Measurements from ENCODE around the gene DIP2B.
A peak's percentile ranks its signal among the peaks of the same experiment; 100 is the strongest.
"Not testable (repeated sequence)": the region's sequence is repeated elsewhere in the genome, so short reads cannot be mapped to it uniquely, and the experiment has no call there.

The DIP2B gene

GRCh38 chr12:50519353-50519752 is 14.6 kb downstream of the DIP2B start:
- DNase-seq: no peak

- DNase-seq: no peak
Measured at GRCh38 chr12:50520416-50521207, 15.8 kb downstream of the DIP2B start.

- DNase-seq: not testable (repeated sequence)
Measured at GRCh38 chr12:50521781-50522180, 17.0 kb downstream of the DIP2B start.

GRCh38 chr12:50523772-50524171 is 19.0 kb downstream of the DIP2B start:
- DNase-seq: no peak

GRCh38 chr12:50524621-50525020 is 19.8 kb downstream of the DIP2B start:
- DNase-seq: no peak

GRCh38 chr12:50525422-50525821 is 20.6 kb downstream of the DIP2B start:
- no peak for DNase-seq

- DNase-seq: no peak
Measured at GRCh38 chr12:50527359-50527726, 22.6 kb downstream of the DIP2B start.

GRCh38 chr12:50528800-50529199 is 24.0 kb downstream of the DIP2B start:
- no peak for DNase-seq

GRCh38 chr12:50529345-50529744 is 24.6 kb downstream of the DIP2B start:
- DNase-seq: no peak

GRCh38 chr12:50530532-50530931 is 25.7 kb downstream of the DIP2B start:
- no peak for DNase-seq

- DNase-seq: no peak
Measured at GRCh38 chr12:50533203-50533584, 28.4 kb downstream of the DIP2B start.

- DNase-seq: no peak
Measured at GRCh38 chr12:50533971-50534370, 29.2 kb downstream of the DIP2B start.

- no peak for DNase-seq
Measured at GRCh38 chr12:50536831-50537537, 32.2 kb downstream of the DIP2B start.

GRCh38 chr12:50537538-50537919 is 32.7 kb downstream of the DIP2B start:
- no peak for DNase-seq

GRCh38 chr12:50538182-50538581 is 33.4 kb downstream of the DIP2B start:
- no peak for DNase-seq

- no peak for DNase-seq
Measured at GRCh38 chr12:50541139-50541538, 36.4 kb downstream of the DIP2B start.

- peak; percentile 62 for DNase-seq
Measured at GRCh38 chr12:50542448-50542847, 37.7 kb downstream of the DIP2B start.

GRCh38 chr12:50543188-50543587 is 38.4 kb downstream of the DIP2B start:
- DNase-seq: not testable (repeated sequence)

GRCh38 chr12:50545213-50545612 is 40.4 kb downstream of the DIP2B start:
- no peak for DNase-seq

GRCh38 chr12:50545786-50546185 is 41.0 kb downstream of the DIP2B start:
- no peak for DNase-seq

- DNase-seq: no peak
Measured at GRCh38 chr12:50546441-50547318, 41.9 kb downstream of the DIP2B start.

GRCh38 chr12:50547742-50548141 is 43.0 kb downstream of the DIP2B start:
- no peak for DNase-seq

GRCh38 chr12:50549885-50550284 is 45.1 kb downstream of the DIP2B start:
- no peak for DNase-seq
